HG03196 (cell line): ENCODE data around the gene OSCP1.
A peak's percentile ranks its signal among the peaks of the same experiment; 100 is the strongest.

ENCODE experiments used
- ATAC-seq: cut with Tn5 transposase; IDR thresholded peaks from one replicate; pipeline ENCODE4 v1.9.1; 2021; ENCODE audit not compliant: unreplicated experiment

The OSCP1 gene

GRCh38 chr1:36386265-36387140 lies 63.7 kb downstream of the OSCP1 start:
- peak; percentile 53 for ATAC-seq

GRCh38 chr1:36385410-36386264 lies 64.6 kb downstream of the OSCP1 start, which contains the start of gene STK40:
TSS of gene STK40 (minus strand) at chr1:36385924. CDS start at chr1:36361332, 24,592 bp downstream.
- ATAC-seq, result peak; percentile 81

- no peak for ATAC-seq
These were observed 65.5 kb downstream of the OSCP1 start for GRCh38 chr1:36384542-36385409.

- ATAC-seq, result no peak
These were observed 67.0 kb downstream of the OSCP1 start for GRCh38 chr1:36383240-36383639.

GRCh38 chr1:36382669-36383068 lies 67.6 kb downstream of the OSCP1 start:
- no peak for ATAC-seq

- ATAC-seq, result no peak
These were observed 68.0 kb downstream of the OSCP1 start for GRCh38 chr1:36382231-36382630.

GRCh38 chr1:36381405-36381804 lies 68.8 kb downstream of the OSCP1 start:
- no peak for ATAC-seq

GRCh38 chr1:36380782-36381181 lies 69.5 kb downstream of the OSCP1 start:
- ATAC-seq, result no peak

- no peak for ATAC-seq
These were observed 70.1 kb downstream of the OSCP1 start for GRCh38 chr1:36380143-36380619.

GRCh38 chr1:36377791-36378492 lies 72.3 kb downstream of the OSCP1 start:
- ATAC-seq, result no peak

GRCh38 chr1:36372617-36373016 lies 77.6 kb downstream of the OSCP1 start:
- no peak for ATAC-seq

GRCh38 chr1:36369061-36369861 lies 81.0 kb downstream of the OSCP1 start:
- ATAC-seq, result no peak
